NCI-H1436 (cell line): ENCODE measurements around the gene NCAPG2.
"Not testable (repeated sequence)": the region's sequence is repeated elsewhere in the genome, so short reads cannot be mapped to it uniquely, and the experiment has no call there.

Experiments
- DNase-seq: peaks from one replicate; lab custom pipeline; 2025; lab: John Stamatoyannopoulos, UW

The NCAPG2 gene

GRCh38 chr7:158666966-158667678, 37.5 kb downstream of the NCAPG2 start:
- DNase-seq = not testable (repeated sequence)

GRCh38 chr7:158666401-158666800, 38.2 kb downstream of the NCAPG2 start:
- no peak for DNase-seq

DNA sequence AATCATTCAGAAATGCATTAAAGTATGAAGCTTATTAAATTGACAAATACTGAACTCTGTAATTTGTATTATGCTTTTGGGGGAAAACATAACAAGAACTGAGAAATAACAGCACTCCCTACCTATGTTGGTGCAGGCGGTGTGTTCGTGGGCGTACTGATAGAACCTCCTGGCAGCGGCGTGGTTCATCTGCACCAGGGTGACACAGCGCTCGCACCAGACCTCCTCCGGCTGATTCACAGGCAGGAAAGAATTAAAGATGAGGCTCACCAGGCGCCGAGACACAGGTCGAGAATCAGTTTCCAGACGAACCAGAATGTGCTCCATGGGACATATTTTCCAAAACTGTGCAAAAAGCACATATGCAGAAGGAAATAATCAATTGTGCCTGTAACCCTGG, 40.2 kb downstream of the NCAPG2 start:
- DNase-seq = no peak

GRCh38 chr7:158663428-158663741, 41.2 kb downstream of the NCAPG2 start:
- no peak for DNase-seq

GRCh38 chr7:158662610-158663427, 41.8 kb downstream of the NCAPG2 start:
- DNase-seq = no peak

DNA sequence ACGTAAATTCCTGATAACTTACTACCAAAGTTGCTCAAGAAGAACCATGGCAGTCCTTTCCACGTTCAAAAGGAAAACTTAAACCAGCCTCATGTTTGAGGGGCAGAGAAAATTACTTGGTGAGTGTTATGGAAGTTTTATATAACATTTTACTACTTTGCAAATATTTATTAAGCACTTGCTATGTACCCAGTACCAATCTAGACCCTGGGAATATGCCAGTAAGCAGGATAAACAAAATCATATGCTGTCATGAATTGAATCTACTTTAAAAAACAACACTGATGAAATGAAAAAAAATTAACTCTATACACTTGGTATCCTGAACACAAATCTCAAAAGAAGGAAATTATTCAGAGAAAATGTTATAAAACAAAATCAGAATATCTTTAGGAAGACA, 46.1 kb downstream of the NCAPG2 start:
- no peak for DNase-seq

- DNase-seq = no peak
These were observed 47.3 kb downstream of the NCAPG2 start for GRCh38 chr7:158657189-158657746.

GRCh38 chr7:158655931-158656441, 48.6 kb downstream of the NCAPG2 start:
- DNase-seq = no peak

DNA sequence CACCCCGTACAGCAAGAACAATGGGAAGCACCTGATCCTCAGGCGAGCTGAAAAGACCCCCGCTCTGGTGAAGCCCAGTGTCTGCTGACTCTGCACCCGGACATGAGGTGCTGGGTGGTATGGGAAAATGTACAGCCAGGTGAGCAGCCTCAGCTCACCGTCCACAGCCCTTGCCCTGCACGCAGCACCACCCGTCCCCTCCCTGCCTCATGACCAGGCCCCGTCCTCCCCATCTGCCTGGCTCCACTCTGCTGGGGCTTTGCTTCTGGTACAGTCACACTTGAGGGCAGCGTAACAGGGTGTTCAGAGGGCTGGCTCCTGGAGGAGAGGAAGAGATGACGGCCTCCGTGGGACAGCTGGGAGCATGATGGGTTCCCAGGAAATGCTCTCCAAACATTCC, 49.1 kb downstream of the NCAPG2 start:
- no peak for DNase-seq

- no peak for DNase-seq
These were observed 52.5 kb downstream of the NCAPG2 start for GRCh38 chr7:158651968-158652565.

DNA sequence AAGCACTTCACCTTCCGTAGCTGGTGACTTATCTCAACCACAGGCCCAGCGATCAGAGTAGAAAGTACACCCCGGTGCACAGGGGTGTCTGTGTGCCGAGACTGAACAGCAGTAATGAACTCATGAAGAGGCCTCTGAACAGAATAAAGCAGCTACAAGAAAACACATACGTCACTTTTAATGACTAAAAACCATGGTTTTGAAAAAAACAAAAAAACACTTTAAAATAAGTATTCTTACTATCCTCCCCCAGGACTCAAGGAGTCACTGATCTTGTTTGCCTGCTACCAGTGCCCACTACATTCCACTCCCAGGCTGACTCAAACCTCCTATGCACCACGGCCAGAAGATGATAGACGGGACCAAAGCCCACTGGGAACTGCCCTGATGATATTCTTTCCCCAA, 53.8 kb downstream of the NCAPG2 start:
- no peak for DNase-seq

DNA sequence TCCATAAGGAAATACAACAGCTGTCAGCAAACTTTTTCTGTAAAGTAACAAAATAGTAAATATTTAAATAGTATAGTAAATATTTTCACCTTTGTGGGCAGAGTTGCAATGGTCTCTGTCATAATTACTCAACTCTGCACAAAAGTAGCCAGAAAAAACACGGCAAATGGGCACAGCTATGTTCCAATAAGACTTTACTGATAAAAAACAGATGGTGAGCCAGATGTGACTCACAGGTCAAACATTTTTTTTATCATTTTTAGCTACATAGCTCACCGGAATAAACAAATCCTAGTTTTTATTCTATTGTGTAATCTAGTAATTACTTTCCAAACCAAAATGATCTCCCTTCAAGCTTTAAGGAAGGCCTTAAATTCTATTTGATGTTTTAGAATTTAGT, 55.3 kb downstream of the NCAPG2 start:
- DNase-seq = no peak

GRCh38 chr7:158648787-158649186, 55.8 kb downstream of the NCAPG2 start:
- no peak for DNase-seq

DNA sequence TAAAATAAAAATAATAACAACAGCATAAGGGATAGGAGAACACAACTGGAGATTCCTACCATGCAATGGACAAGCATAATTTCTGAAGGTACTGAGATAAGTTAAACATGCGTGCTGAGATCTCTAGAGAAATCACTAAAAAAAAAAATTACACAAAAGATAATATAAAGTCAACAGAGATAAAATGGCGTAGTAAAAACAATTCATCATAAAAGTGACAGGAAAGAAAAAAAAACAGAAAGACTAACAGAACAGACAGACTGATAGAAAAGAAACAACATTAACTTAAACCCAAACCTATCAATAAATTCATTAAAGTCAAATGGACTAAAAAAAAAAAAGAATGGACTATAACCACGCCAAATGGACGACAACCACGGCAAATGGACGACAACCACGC, 56.4 kb downstream of the NCAPG2 start:
- no peak for DNase-seq

DNA sequence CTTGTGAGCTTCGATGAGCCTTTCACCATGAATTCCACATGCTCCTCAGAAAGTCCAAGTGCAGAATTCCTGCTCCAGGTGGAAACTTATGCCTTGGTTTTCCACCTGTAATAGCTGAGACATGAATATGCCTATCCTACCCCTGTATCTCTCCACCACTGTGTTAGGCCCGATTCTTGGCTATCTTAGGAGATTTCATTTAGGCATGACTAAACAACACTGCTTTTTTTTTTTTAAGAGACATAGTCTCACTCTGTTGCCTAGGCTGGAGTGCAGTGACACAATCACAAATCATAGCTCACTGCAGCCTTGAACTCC, 57.2 kb downstream of the NCAPG2 start:
- DNase-seq = no peak

DNA sequence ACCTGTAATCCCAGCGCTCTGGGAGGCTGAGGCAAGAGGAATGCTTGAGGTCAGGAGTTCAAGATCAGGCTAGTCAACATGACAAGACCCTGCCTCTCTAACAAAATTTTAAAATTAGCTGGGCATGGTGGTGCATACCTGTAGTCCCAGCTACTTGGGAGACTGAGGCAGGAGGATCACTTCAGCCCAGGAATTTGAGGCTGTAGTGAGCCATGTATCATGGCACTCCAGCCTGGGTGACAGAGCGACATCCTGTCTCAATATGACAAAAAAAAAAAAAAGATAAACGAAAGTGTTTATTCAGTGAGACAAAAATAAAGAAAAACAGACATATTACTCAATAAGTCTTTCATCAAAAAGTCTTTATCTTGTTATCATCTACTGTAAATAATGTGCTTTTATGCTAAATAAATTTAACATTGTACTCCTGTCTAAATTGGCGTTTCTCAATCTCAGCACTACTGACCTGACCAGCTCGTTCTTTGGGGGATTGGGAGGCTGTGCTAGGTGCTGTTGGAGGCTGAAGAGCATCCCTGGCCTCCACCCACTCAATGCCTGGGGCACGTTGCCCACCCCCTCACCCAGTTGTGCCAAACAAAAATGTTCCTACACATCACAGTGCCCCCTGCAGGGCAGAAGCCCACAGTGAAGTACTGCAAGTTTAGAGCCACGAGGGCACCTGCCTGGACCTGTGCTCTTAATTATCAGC, 57.7 kb downstream of the NCAPG2 start:
- DNase-seq = peak; percentile 10

GRCh38 chr7:158645842-158646241, 58.8 kb downstream of the NCAPG2 start:
- DNase-seq = no peak

- DNase-seq = no peak
These were observed 62.5 kb downstream of the NCAPG2 start for GRCh38 chr7:158642149-158642548.

DNA sequence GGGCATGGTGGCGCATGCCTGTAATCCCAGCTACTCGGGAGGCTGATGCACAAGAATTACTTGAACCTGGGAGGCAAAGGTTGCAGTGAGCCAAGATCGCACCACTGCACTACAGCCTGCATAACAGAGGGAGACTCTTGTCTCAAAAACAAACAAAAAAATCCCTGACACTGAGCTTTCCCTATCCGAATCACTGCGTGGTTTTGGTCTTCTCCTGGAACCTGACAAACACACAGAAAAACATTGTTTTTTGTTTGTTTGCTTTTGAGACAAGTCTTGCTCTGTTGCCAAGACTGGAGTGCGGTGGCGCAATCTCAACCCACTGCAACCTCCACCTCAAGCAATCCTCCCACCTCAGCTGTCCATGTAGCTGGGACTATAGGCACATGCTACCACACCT, 66.6 kb downstream of the NCAPG2 start:
- no peak for DNase-seq

- DNase-seq = no peak
These were observed 71.3 kb downstream of the NCAPG2 start for GRCh38 chr7:158633055-158633956.

DNA sequence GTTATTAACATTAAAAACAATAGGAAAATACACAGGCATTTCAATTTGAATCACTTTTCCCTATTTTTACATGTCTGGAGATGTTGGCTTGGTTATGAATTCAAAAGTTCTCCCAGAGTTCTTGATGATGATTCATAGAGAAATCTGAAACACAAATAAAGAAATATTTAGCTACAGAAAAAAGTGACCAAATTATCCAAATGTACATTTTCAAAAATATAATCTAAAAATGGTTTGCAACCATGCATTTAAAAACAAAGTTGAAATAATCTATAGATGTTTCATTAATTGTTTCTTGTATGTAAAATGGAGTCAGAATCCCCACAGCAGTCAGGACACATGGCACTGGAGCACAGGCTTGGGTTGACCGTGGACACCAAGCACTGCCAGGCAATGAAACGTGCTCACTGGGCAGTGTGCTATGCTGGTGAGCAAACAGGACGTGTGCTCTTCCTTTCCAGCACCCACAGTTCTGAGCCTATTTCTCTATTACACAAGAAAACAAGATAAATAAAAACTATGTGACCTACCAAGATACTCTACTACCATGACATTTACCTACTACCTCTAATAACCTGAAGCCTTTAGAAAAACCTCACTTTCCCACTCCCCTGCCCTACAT, 72.9 kb downstream of the NCAPG2 start:
- DNase-seq = no peak
